ENCODE data around the gene ARMC3. TPM values are rescaled to one million over a fixed set of nuclear protein-coding genes. Genes with fewer than 3 reads are reported as not detected.
"Not testable (repeated sequence)": the region's sequence is repeated elsewhere in the genome, so short reads cannot be mapped to it uniquely, and the experiment has no call there.

The ARMC3 gene
- total and polyA plus RNA-seq, 5 donors from 2014 or later: 1.4 TPM; not detected in 4

- H3K4me3 Mint-ChIP-seq: no peak overlapping the region
- H3K9me3 ChIP-seq (ENCODE audit: control insufficient read depth in 2 of 2, low read length in 2 of 2): peaks cover 0 to 1% of the 10 kb centered on the region in 2 experiments
- no peak overlapping the region for H3K27ac Mint-ChIP-seq
- H3K36me3 Mint-ChIP-seq: no peaks in the 10 kb centered on the region
- H3K4me1 Mint-ChIP-seq: peaks cover 0 to 3% (median 0%) of the 10 kb centered on the region in 4 donors
- no peak overlapping the region for H3K4me3 ChIP-seq (ENCODE audit: low read depth, low read length)
- peaks cover 7% of the 10 kb centered on the region for H3K27me3 Mint-ChIP-seq
- ATAC-seq (ENCODE audit: low read depth in 2 of 2): no peak
- no peaks in the 10 kb centered on the region for H3K4me1 ChIP-seq (ENCODE audit: control insufficient read depth, insufficient read depth, low read length, poor library complexity, severe bottlenecking)
- no peak overlapping the region for H3K27ac ChIP-seq (ENCODE audit: insufficient read depth, low read length, poor library complexity, severe bottlenecking)
- H3K27me3 ChIP-seq (ENCODE audit: control insufficient read depth, insufficient read depth, low read length): peaks cover 8% of the 10 kb centered on the region
- H3K36me3 ChIP-seq (ENCODE audit: control insufficient read depth, insufficient read depth, low read length): no peaks in the 10 kb centered on the region
- H3K9me3 Mint-ChIP-seq: peaks cover 0 to 15% (median 4%) of the 10 kb centered on the region in 7 donors
- no peak for DNase-seq
Measured at GRCh38 chr10:22900841-22901601, 26.8 kb upstream of the ARMC3 start.

- H3K36me3 ChIP-seq (ENCODE audit: control insufficient read depth, insufficient read depth, low read length); ATAC-seq (ENCODE audit: low read depth in 2 of 2); H3K4me1 Mint-ChIP-seq; H3K4me3 ChIP-seq (ENCODE audit: low read depth, low read length); H3K27ac ChIP-seq (ENCODE audit: insufficient read depth, low read length, poor library complexity, severe bottlenecking); H3K27me3 ChIP-seq (ENCODE audit: control insufficient read depth, insufficient read depth, low read length); H3K4me3 Mint-ChIP-seq; H3K36me3 Mint-ChIP-seq; H3K4me1 ChIP-seq (ENCODE audit: control insufficient read depth, insufficient read depth, low read length, poor library complexity, severe bottlenecking); DNase-seq; H3K27ac Mint-ChIP-seq; H3K27me3 Mint-ChIP-seq; H3K9me3 ChIP-seq (ENCODE audit: control insufficient read depth in 2 of 2, low read length in 2 of 2): not testable (repeated sequence)
- H3K9me3 Mint-ChIP-seq: peaks cover 0 to 15% (median 4%) of the 10 kb centered on the region in 7 donors
Measured at GRCh38 chr10:22902147-22902546, 25.7 kb upstream of the ARMC3 start.

GRCh38 chr10:22903694-22904093 lies 24.2 kb upstream of the ARMC3 start:
- H3K27ac Mint-ChIP-seq: no peak overlapping the region
- H3K36me3 Mint-ChIP-seq: no peaks in the 10 kb centered on the region
- H3K9me3 ChIP-seq (ENCODE audit: control insufficient read depth in 2 of 2, low read length in 2 of 2): peaks cover 1 to 6% of the 10 kb centered on the region in 2 experiments
- H3K4me3 Mint-ChIP-seq: no peak overlapping the region
- peaks cover 7% of the 10 kb centered on the region for H3K27me3 Mint-ChIP-seq
- H3K4me1 ChIP-seq (ENCODE audit: control insufficient read depth, insufficient read depth, low read length, poor library complexity, severe bottlenecking): no peaks in the 10 kb centered on the region
- no peak overlapping the region for H3K4me3 ChIP-seq (ENCODE audit: low read depth, low read length)
- H3K27ac ChIP-seq (ENCODE audit: insufficient read depth, low read length, poor library complexity, severe bottlenecking): no peak overlapping the region
- ATAC-seq (ENCODE audit: low read depth in 2 of 2): no peak
- DNase-seq: no peak
- peaks cover 0 to 3% (median 0%) of the 10 kb centered on the region in 4 donors for H3K4me1 Mint-ChIP-seq
- peaks cover 0 to 18% (median 7%) of the 10 kb centered on the region in 7 donors for H3K9me3 Mint-ChIP-seq
- no peaks in the 10 kb centered on the region for H3K36me3 ChIP-seq (ENCODE audit: control insufficient read depth, insufficient read depth, low read length)
- H3K27me3 ChIP-seq (ENCODE audit: control insufficient read depth, insufficient read depth, low read length): peaks cover 4% of the 10 kb centered on the region

DNA sequence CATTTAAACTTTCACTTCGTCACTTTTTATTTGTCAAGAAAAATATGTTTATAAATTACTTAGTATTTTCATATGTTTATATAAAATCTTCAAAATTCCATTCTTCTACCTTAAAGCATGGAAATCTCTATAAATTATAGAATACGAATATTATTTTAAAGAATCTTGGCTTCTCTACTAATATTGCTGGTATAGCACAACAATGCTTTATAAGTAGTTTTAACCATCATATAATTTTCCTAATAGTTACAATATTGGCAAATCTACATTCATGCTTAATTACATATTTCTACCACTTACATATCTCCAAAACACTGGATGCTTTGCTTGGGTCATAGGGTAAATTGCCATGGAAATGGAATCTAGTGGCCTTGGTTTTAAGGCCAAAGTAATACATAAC lies 21.1 kb upstream of the ARMC3 start:
- H3K27ac Mint-ChIP-seq: no peak overlapping the region
- Histone ChIP-seq H3K36me3 (ENCODE audit: control insufficient read depth, insufficient read depth, low read length) (no peaks in the 10 kb centered on the region), H3K4me1 (ENCODE audit: control insufficient read depth, insufficient read depth, low read length, poor library complexity, severe bottlenecking) (no peaks in the 10 kb centered on the region), H3K27me3 (ENCODE audit: control insufficient read depth, insufficient read depth, low read length) (peaks cover 2% of the 10 kb centered on the region), H3K27ac (ENCODE audit: insufficient read depth, low read length, poor library complexity, severe bottlenecking) (no peak overlapping the region), H3K9me3 (ENCODE audit: control insufficient read depth in 2 of 2, low read length in 2 of 2) (peaks cover 4 to 13% of the 10 kb centered on the region in 2 experiments), H3K4me3 (ENCODE audit: low read depth, low read length) (no peak overlapping the region)
- peaks cover 5% of the 10 kb centered on the region for H3K27me3 Mint-ChIP-seq
- H3K4me3 Mint-ChIP-seq: no peak overlapping the region
- ATAC-seq (ENCODE audit: low read depth in 2 of 2) (no peak), DNase-seq (no peak)
- peaks cover 6% of the 10 kb centered on the region for H3K36me3 Mint-ChIP-seq
- H3K4me1 Mint-ChIP-seq: no peaks in the 10 kb centered on the region
- peaks cover 0 to 32% (median 12%) of the 10 kb centered on the region in 7 donors for H3K9me3 Mint-ChIP-seq

- Histone ChIP-seq H3K27me3 (ENCODE audit: control insufficient read depth, insufficient read depth, low read length) (peaks cover 2% of the 10 kb centered on the region), H3K36me3 (ENCODE audit: control insufficient read depth, insufficient read depth, low read length) (no peaks in the 10 kb centered on the region), H3K4me1 (ENCODE audit: control insufficient read depth, insufficient read depth, low read length, poor library complexity, severe bottlenecking) (no peaks in the 10 kb centered on the region), H3K4me3 (ENCODE audit: low read depth, low read length) (no peak overlapping the region), H3K27ac (ENCODE audit: insufficient read depth, low read length, poor library complexity, severe bottlenecking) (no peak overlapping the region), H3K9me3 (ENCODE audit: control insufficient read depth in 2 of 2, low read length in 2 of 2) (peaks cover 2 to 13% of the 10 kb centered on the region in 2 experiments)
- H3K36me3 Mint-ChIP-seq: peaks cover 6% of the 10 kb centered on the region
- no peak for ATAC-seq (ENCODE audit: low read depth in 2 of 2)
- peaks cover 0 to 3% (median 0%) of the 10 kb centered on the region in 4 donors for H3K4me1 Mint-ChIP-seq
- H3K27me3 Mint-ChIP-seq: no peaks in the 10 kb centered on the region
- no peak overlapping the region for H3K27ac Mint-ChIP-seq
- H3K9me3 Mint-ChIP-seq: peaks cover 0 to 27% (median 11%) of the 10 kb centered on the region in 7 donors
- DNase-seq: no peak
- no peak overlapping the region for H3K4me3 Mint-ChIP-seq
Measured at GRCh38 chr10:22908837-22909236, 19.0 kb upstream of the ARMC3 start.

DNA sequence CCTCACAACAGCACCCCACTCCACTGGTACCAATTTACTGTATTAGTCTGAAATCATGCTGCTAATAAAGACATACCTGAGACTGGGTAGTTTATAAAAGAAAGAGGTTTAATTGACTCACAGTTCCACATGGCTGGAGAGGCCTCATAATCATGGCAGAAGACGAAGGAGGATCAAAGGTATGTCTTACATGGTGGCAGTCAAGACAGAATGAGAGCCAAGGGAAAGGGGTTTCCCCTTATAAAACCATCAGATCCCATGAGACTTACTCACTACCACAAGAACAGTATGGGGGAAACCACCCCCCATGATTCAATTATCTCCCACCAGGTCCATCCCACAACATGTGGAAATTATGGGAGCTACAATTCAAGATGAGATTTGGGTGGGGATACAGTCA lies 18.2 kb upstream of the ARMC3 start:
- H3K4me1 Mint-ChIP-seq; H3K36me3 Mint-ChIP-seq; H3K27me3 Mint-ChIP-seq; DNase-seq; H3K27me3 ChIP-seq (ENCODE audit: control insufficient read depth, insufficient read depth, low read length); H3K4me3 ChIP-seq (ENCODE audit: low read depth, low read length); H3K27ac Mint-ChIP-seq; H3K36me3 ChIP-seq (ENCODE audit: control insufficient read depth, insufficient read depth, low read length); H3K4me3 Mint-ChIP-seq; ATAC-seq (ENCODE audit: low read depth in 2 of 2); H3K27ac ChIP-seq (ENCODE audit: insufficient read depth, low read length, poor library complexity, severe bottlenecking); H3K4me1 ChIP-seq (ENCODE audit: control insufficient read depth, insufficient read depth, low read length, poor library complexity, severe bottlenecking): not testable (repeated sequence)
- H3K9me3 ChIP-seq (ENCODE audit: control insufficient read depth in 2 of 2, low read length in 2 of 2): peaks cover 2 to 13% of the 10 kb centered on the region in 2 experiments
- H3K9me3 Mint-ChIP-seq: peaks cover 0 to 27% (median 11%) of the 10 kb centered on the region in 7 donors

DNA sequence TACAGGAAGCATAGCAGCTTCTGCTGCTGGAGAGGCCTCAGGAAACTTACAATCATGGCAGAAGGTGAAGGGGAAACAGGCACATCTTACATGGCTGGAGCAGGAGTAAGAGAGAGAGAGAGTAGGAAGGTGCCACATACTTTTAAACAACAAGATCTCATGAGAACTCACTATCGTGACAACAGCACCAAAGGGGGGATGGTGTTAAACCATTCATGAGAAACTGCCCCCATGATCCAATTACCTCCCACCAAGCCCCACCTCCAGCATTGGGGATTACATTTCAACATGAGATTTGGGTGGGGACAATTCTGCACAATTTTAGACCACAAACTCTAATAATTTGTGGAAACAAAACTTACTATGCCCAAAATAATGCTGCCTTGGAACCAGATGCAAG lies 16.8 kb upstream of the ARMC3 start:
- Histone ChIP-seq H3K27ac (ENCODE audit: insufficient read depth, low read length, poor library complexity, severe bottlenecking) (no peak overlapping the region), H3K4me3 (ENCODE audit: low read depth, low read length) (no peak overlapping the region), H3K9me3 (ENCODE audit: control insufficient read depth in 2 of 2, low read length in 2 of 2) (peaks cover 2 to 13% of the 10 kb centered on the region in 2 experiments), H3K36me3 (ENCODE audit: control insufficient read depth, insufficient read depth, low read length) (no peaks in the 10 kb centered on the region), H3K27me3 (ENCODE audit: control insufficient read depth, insufficient read depth, low read length) (no peaks in the 10 kb centered on the region), H3K4me1 (ENCODE audit: control insufficient read depth, insufficient read depth, low read length, poor library complexity, severe bottlenecking) (no peaks in the 10 kb centered on the region)
- Mint-ChIP-seq H3K36me3 (peaks cover 6% of the 10 kb centered on the region), H3K4me1 (peaks cover 0 to 3% (median 0%) of the 10 kb centered on the region in 4 donors), H3K27ac (no peak overlapping the region), H3K27me3 (no peaks in the 10 kb centered on the region), H3K9me3 (peaks cover 0 to 27% (median 11%) of the 10 kb centered on the region in 7 donors), H3K4me3 (no peak overlapping the region)
- DNase-seq: no peak
- no peak for ATAC-seq (ENCODE audit: low read depth in 2 of 2)
